NCI-H2029 (cell line): ENCODE data around the gene LIG1.
"Not testable (repeated sequence)": the region's sequence is repeated elsewhere in the genome, so short reads cannot be mapped to it uniquely, and the experiment has no call there.

Experiments used
- DNase-seq: peaks from one replicate; lab custom pipeline; 2025; lab: John Stamatoyannopoulos, UW

LIG1 gene

DNA sequence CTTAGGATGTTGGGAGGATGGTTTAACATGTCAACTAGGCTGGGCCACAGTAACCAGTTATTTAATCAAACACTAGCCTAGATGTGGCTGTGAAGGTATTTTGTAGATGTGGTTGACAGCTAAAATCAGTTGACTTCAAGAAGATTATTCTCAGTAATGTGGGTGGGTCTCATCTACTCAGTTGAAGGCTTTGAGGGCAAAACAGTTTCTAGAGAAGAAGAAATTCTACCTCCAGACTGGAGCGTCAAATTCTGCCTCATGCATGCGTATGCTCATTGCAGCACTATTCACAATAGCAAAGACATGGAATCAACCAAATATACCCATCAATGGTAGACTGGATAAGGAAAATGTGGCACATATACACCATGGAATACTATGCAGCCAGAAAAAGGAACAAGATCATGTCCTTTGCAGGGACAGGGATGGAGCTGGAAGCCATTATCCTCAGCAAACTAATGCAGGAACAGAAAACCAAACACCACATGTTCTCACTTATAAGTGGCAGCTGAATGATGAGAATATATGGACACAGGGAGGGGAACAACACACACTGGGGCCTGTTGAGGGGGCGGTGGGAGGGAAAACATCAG lies 99.9 kb downstream of the LIG1 start:
- DNase-seq, result not testable (repeated sequence)

DNA sequence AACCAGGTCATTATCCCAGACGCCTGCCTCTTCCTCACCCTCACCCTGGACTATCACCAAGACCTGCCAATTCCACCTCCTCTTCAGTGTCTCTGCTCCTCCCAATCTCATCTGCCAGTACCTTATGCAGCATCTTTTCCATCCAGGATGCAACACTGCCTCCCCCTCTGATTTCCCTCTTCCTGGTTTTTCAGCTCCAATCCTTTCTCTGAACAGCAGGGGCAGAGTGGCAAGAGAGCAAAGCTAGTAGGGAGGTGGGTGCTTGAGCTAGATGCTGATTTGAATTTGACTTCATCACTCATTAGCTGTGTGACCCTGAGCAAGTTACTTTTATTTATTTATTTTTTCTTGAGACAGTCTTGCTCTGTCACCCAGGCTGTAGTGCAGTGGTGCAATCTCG lies 100.7 kb downstream of the LIG1 start:
- no peak for DNase-seq
